Glomerular visceral epithelial cell (primary cell): Measurements from ENCODE around the gene ZNF20.

Source experiments
- DNase-seq: peaks from one replicate; pipeline ENCODE4 v3.0.0-alpha.2; 2016; ENCODE audit errors: extremely low spot score

Gene ZNF20

DNA sequence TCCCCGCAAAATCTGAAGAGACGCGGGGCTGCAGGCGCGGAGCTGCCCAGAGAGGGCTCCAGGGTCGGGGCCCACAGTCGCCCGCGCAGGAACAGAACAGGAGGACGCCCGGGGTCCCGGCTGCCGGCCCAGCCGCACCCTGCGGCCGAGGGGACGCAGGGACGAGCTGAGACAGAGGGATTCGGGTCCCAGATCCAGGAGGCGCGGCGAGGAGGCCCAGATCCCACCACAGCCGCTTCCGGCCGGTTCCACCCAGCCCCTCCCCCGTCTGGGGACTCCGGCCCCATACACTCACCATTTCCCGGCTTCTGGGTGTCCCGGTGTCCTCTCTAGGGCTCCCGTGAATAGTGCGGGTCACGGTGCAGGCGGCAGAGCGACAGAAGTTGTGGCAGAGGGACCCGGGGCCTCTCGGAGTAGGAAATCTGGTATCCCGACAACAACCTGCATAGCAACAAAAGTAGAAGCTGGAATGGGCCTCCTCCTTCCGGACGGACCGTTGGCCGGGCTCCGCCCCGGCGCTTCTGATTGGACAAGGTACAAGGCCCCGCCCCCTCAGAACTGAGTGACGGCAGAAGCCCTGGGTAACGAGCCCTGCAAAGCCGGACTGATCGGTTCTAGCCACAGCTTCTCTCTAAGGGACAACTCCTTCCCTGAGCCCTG is at the start of gene ZNF20:
Gene ZNF20, minus strand, starts transcription at position 466 of the 660 bp plus-strand sequence. Its CDS starts 168 bp downstream, at position 298.
- peak; percentile 92 for DNase-seq

DNA sequence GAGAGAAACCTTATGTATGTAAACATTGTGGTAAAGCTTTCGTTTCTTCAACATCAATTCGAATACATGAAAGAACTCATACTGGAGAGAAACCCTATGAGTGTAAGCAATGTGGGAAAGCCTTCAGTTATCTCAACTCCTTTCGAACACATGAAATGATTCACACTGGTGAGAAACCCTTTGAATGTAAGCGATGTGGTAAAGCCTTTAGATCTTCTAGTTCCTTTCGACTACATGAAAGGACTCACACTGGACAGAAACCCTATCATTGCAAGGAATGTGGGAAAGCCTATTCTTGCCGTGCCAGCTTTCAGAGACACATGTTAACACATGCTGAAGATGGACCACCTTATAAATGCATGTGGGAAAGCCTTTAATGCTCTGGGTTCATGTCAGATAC is 47.5 kb upstream of the ZNF20 start:
- DNase-seq: no peak

DNA sequence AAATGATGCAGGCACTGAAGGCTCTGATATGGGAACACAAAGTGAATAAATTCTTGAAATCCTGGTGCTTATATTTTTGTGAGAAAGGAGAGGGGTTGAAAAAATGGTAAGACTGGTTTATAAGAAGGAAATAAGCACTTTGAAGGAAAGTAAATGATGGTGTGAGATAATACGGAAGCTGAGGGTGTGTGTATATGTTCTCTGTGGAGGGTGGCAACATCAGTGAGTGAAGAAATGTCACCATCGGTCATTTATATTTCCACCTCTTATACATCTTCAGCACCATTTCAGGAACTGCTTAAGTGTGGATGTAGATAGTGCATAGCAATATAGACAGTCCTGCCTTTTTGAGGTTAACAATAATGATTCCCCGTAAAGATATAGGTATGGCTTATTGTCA is 40.2 kb upstream of the ZNF20 start:
- DNase-seq: no peak

- no peak for DNase-seq
Measured at GRCh38 chr19:12166626-12167025, 26.5 kb upstream of the ZNF20 start.

GRCh38 chr19:12163826-12164225 is 23.7 kb upstream of the ZNF20 start:
- peak; percentile 17 for DNase-seq

DNA sequence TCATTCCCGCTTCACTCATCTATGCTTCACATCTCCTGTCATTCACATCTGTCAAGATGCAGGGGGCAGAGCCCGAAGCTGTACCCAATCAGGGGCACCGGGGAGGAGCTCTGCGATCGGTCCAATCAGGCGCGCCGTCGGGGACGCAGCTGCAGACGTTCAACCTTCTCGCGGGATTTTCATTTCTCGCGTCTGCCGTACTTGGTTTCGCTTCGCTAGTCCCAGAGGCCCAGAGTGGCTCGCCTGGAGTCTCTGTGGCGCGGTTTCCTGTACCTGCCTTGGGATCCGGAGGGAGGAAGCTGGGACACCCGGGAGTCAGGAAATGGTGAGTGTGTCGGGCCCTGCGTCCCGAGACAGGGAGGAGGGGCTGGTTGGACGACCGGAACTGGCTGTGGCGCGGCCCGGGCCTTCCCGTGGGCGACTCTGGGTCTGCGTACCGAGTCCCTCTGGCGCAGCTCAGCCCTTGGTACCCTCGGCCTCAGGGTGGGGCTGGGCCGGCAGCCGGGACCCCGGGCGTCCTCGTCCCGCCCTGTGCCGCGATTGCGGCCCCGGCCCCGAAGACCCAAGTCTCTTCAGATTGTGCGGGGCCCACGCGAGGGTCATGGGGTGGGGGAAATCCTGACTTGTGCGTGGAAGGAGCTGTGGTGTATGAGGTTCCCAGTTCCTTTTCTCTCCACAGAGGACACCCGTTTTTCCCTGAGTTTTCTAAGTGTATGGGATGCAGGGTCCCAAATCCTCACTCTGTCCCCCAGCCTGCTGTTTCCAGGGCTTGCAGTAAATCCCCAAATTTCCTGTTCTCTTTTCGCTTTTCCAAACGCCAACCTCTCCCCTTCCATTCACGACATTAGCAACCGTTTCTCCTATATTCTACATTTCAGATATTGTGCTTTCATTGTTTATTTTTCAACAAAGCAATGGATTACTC is 23.0 kb upstream of the ZNF20 start, which contains the start of gene ZNF136:
Gene ZNF136, plus strand, starts transcription at position 215 of the 925 bp plus-strand sequence. Its CDS starts 108 bp downstream, at position 323.
- DNase-seq: peak; percentile 89

DNA sequence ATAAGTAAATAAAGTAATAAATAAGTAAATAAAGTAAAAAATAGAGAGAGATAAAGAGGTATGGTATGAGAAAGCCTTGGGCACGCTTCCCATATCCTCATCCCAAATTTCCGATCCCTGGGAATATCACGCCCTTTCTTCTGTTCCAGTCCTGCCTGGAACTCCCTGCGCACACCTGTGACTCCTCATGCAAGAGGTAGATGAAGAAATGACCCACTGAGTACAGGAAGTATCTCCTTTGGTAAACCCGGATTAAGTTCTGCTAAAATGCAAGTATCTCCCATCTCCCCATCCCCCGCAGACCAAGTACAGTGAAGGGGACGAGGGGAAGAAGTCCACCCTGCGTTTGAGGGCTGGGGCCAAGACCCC is 22.3 kb upstream of the ZNF20 start:
- no peak for DNase-seq

- DNase-seq: no peak
Measured at GRCh38 chr19:12159773-12160414, 19.7 kb upstream of the ZNF20 start.

DNA sequence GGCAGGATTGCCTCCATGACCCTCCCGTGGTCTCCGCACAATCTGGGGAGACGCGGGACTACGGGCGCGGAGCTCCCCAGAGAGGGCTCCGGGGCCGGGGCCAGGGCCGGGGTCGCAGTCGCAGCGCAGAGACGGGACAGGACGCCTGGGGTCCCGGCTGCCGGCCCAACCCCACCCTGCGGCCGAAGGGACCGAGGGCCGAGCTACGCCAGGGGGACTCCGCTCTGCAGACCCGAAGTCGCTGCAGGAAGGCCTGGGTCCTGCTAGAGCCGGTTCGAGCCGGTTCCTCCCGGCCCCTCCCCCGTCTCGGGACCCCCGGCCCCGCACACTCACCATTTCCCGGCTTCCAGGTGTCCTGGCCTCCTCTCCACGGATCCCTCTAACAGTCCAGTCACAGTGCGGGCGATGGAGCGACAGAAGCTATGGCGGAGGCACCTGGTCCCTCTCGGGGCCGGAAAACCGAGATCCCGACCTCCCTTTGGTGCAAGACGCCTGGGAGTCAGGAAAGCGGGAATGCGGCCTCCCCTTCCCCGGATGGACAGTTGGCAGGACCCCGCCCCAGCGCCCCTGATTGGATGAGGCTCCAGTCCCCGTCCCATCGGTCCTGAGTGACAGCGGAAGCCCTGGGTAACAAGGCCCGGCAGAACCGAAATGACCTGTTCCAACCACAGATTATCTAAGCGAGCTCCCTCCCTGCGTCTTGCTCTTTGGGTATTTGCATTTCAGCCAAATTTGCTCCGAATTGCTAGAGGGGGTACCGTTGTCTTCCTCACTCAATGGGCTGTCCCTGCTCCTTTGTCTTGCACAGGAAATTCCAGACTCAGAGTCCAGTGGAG is 16.3 kb upstream of the ZNF20 start, which contains the start of gene ZNF625:
Gene ZNF625, minus strand, starts transcription at position 512 of the 836 bp plus-strand sequence. Its CDS starts 176 bp downstream, at position 336.
- peak; percentile 86 for DNase-seq

DNA sequence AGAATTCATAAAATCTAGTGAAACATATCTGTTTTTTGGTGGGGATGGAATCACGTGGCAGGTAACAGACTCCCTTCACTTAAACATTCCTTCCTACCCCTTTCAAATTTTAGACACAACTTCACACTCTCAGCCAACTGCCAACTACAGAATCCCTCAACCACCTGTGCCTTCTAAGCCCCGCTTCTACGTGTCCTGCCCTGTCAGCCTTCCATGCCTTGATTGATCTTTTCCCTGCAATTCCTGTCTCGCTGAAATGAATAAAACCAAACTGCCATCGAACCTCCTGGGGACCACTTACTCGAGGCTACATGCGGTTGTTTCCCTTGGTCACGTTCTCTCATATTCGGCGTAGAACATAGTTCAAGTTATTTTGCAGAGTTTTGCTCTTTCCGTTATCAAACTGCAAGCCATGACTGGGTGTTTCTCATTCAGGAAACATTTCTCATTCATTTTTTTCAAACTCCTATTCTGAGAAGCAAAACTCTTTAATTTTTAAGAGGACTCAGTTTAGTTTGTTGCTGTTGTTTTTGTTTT is 15.2 kb upstream of the ZNF20 start:
- no peak for DNase-seq

DNA sequence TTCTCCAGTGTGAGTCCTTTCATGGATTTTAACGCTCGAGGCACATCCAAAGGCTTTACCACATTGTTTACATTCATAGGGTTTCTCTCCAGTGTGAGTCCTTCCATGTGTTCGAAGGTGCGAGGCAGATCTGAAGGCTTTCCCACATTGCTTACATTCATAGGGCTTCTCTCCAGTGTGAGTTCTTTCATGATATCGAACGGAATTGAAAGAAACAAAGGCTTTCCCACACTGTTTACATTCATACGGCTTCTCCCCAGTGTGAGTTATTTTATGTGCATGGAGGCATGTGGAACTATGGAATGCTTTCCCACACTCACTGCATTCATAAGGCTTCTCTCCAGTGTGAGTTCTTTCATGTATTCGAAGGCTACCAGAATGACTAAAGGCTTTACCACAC is 5.2 kb upstream of the ZNF20 start:
- no peak for DNase-seq

- no peak for DNase-seq
Measured at GRCh38 chr19:12141405-12141736, 1.2 kb upstream of the ZNF20 start.

DNA sequence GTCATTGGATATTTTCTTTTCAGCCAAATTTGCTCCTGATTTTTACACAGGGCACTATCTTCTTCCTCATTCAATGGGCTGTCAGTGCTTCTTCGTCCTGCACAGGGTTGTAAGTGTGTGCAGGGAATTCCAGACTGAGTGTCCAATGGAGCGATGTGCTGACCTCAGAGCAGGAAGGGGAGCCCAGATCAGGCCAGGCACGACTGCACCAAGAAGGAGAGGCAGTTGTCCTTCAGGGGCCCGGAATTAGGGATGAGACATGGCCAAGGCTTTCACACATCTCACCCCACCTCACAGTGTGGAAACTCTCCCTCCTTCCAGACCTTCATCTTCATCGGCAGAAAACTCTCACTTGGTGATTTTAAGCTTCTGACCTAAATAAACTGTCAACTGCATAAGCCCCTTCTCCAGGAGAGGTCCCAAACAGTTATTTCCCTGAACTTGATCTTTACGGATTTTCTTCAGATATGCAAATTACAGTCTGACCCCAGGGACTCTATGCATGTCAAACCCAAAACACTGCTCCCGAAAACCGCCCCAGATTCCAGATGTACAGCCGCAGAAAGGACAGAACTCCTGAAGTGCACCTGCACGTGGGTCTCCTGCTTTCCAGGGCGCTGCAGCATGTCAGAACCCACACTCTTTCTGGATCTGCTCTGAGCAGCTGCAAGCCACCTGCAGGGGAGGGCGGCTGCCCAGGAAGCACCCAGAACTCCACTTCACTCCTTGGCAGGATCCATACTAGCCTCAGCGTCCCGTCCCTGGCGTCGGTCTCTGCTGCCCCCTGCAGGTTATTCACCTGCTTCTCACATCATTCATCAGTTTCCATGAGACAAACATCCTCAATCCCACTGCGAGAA is 625 bp upstream of the ZNF20 start:
- DNase-seq: peak; percentile 80

GRCh38 chr19:12139269-12139668 is 881 bp downstream of the ZNF20 start:
- no peak for DNase-seq

GRCh38 chr19:12137221-12137940 is 2.8 kb downstream of the ZNF20 start:
- DNase-seq: no peak

DNA sequence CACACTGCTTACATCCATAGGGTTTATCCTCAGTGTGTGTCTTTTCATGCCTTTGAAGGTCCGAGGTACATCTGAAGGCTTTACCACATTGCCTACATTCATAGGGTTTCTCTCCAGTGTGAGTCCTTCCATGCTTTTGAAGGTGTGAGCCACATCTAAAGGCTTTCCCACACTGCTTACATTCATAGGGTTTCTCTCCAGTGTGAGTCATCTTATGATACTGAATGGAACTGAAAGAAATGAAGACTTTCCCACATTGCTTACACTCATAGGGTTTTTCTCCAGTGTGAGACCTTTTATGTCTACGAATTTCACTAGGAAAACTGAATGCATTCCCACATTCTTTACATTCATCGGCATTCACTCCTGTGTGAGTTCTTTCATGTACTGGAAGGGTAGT is 7.1 kb downstream of the ZNF20 start:
- DNase-seq: no peak

DNA sequence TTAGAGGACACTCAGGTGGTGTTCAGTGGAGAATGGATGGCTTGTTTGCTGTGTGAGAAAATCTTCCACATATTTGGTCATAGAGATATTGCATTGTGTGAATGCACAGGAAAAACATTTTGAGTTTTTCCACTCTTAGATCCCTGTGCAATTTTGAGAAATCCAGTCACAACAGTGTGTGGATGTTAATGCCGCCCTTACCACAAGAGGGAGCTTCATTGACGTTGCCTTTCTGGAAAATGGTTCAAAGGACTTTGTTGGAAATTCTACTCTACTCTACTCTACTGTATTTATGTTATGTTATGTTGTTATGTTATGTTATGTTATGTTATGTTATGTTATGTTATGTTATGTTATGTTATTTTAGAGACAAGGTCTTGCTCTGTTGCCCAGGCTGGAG is 13.4 kb downstream of the ZNF20 start:
- no peak for DNase-seq

DNA sequence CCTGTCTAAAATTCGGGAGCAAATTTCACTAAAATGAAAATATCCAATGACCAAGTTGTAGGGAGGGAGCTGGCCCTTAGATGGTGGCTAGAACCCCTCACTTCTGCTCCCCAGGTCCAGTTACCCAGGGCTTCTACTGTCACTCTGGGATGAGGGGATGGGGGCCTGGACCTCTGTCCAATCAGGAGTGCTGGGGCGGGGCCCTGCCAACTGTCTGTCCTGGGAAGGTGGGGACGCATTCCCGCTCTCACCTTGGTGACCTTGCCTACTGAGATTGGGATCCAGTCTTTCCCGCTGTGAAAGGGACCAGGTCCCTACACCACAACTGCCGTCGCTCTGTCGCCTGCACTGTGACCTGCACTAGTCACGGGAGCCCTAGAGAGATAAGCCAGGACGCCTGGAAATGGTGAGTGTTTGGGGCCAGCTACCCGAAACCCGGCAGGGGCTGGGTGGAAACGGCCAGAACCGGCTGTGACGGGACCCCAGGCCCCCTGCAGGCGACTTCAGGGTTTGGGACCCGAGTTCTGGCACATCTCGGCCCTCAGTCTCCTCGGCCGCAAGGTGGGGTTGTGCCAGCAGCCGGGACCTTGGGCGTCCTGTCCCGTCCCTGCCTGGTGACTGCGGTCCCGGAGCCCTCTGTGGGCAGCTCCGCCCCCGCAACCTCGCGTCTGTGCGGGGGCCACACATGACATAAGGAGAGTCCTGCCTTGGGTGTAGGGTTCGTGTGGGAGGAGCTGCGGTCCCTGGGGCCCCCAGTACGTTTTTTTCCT is 22.8 kb downstream of the ZNF20 start:
- DNase-seq: no peak

DNA sequence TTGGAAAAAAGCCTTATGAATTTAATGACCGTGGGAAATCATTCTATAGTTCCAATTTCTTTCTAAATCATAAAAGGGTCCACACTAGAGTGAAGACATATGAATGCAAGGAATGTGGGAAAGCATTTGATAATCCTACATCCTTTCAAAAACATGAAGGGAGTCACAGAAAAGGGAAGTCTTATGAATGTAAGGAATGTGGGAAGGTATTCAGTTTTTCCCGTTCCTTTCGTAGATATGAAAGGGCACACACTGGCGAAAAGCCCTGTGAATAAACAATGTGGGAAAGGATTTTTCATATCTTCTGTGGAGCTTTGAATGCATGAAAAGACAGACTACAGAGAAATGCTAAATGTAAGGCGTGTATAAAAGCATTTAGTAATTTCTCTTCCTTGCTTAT is 27.0 kb downstream of the ZNF20 start:
- no peak for DNase-seq
